Measurements from ENCODE around the gene SPAM1. TPM values are rescaled to one million over a fixed set of nuclear protein-coding genes. Genes with fewer than 3 reads are reported as not detected.

Gene SPAM1
- total RNA-seq, 4 donors from 2014 or later, result not detected

DNA sequence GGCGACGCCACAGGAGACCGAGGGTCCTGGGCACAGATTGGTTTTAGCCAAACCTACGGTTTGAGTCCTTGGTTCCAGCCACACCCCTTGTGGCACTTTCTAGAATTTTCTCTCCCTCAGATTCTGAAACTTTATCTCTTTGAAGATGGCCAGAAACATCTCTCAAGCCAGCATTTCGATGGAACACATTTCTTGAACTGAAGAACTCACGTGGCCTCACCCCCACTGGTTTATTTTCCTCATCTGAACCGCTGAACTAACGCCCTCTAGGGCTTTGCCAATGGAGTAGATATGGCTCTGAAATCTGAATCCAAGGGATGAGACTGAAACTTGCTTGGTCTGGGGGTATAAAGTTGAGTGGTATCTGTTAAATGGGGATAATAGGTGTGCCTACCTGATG lies 6.7 kb upstream of the SPAM1 start:
- Histone ChIP-seq H3K9me3 (no peaks in the 10 kb centered on the region), H3K4me1 (no peaks in the 10 kb centered on the region), H3K4me3 (no peak overlapping the region), H3K36me3 (no peaks in the 10 kb centered on the region), H3K27ac (no peak overlapping the region), H3K27me3 (no peaks in the 10 kb centered on the region)
- intact Hi-C loops (cut with DNase I; ENCODE audit: low total_unique reads), result no loop called here
- no peak for TF ChIP-seq POLR2A (IDR thresholded peaks at IDR 0.05)
- TF ChIP-seq, protein P1, sequence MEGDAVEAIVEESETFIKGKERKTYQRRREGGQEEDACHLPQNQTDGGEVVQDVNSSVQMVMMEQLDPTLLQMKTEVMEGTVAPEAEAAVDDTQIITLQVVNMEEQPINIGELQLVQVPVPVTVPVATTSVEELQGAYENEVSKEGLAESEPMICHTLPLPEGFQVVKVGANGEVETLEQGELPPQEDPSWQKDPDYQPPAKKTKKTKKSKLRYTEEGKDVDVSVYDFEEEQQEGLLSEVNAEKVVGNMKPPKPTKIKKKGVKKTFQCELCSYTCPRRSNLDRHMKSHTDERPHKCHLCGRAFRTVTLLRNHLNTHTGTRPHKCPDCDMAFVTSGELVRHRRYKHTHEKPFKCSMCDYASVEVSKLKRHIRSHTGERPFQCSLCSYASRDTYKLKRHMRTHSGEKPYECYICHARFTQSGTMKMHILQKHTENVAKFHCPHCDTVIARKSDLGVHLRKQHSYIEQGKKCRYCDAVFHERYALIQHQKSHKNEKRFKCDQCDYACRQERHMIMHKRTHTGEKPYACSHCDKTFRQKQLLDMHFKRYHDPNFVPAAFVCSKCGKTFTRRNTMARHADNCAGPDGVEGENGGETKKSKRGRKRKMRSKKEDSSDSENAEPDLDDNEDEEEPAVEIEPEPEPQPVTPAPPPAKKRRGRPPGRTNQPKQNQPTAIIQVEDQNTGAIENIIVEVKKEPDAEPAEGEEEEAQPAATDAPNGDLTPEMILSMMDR (IDR thresholded peaks at IDR 0.05), result no peak
- DNase-seq, result no peak

DNA sequence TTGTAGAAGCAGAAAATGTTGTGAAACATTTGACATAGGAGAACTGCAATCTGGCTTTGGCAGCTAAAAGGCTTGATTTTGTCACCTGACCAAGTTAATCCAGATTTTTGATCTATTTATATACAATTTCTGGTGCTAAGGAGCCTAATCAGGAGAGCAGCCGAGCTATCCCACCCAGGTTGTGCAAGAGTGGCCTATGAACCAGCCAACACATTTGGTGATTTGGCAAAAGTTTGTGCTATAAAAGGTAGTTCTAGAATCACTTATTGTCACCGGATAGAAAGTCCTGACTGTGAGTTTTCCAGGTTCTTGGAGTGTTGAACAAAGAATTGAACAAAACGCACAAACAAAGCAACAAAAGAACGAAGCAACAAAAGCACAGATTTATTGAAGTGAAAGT lies 1.4 kb upstream of the SPAM1 start:
- Histone ChIP-seq H3K27ac (no peak overlapping the region), H3K36me3 (no peaks in the 10 kb centered on the region), H3K4me3 (no peak overlapping the region), H3K4me1 (no peaks in the 10 kb centered on the region), H3K27me3 (no peaks in the 10 kb centered on the region), H3K9me3 (no peaks in the 10 kb centered on the region)
- no peak for TF ChIP-seq POLR2A (IDR thresholded peaks at IDR 0.05)
- TF ChIP-seq, protein P1 (IDR thresholded peaks at IDR 0.05), result no peak
- intact Hi-C loops (cut with DNase I; ENCODE audit: low total_unique reads), result no loop called here
- no peak for DNase-seq

DNA sequence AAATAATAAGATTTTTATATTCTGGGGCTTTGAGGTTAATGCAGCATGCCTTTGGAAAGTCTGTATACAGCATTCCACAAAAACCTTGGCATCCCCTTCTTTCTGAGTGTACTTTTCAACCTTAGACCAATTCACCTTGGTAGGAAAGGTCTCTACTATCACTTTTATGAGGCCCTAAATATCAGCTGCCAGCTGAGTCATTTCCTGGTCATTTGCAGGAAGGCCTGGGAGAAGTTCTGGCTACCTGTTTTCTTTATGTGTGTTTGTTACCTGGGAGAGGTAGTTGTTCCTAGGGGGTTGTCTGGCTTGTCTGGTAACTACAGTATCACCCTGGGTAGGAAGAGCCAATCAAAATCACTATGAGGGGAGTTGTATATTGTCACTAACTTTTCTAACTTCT lies 4.1 kb downstream of the SPAM1 start:
- Histone ChIP-seq H3K4me3 (no peak overlapping the region), H3K27me3 (no peaks in the 10 kb centered on the region), H3K36me3 (no peaks in the 10 kb centered on the region), H3K27ac (no peak overlapping the region), H3K9me3 (no peaks in the 10 kb centered on the region), H3K4me1 (no peaks in the 10 kb centered on the region)
- DNase-seq, result no peak
- TF ChIP-seq POLR2A (IDR thresholded peaks at IDR 0.05), result no peak
- TF ChIP-seq, protein P1 (IDR thresholded peaks at IDR 0.05), result no peak
- intact Hi-C loops (cut with DNase I; ENCODE audit: low total_unique reads), result no loop called here

DNA sequence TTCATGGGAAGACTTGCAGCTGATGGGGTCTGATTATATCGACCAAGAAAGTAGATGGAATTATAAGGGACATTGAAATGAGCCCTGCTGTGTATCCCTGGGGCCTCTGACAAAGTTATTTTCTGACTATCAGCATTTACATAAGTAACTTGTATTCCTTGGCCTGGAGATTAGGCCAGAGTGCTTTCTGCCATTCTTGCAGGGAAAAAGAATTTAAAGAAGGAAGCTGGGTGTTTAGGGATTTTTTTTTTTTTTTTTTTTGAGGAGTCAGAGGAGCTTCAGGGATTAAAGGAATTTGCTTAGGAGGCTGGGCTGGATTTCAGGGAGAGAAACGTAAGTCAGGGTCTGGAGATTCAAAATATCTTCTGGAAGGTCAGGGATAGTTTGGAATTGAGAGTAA lies 4.6 kb downstream of the SPAM1 start:
- Histone ChIP-seq H3K4me3 (no peak overlapping the region), H3K4me1 (no peaks in the 10 kb centered on the region), H3K27ac (no peak overlapping the region), H3K9me3 (no peaks in the 10 kb centered on the region), H3K36me3 (no peaks in the 10 kb centered on the region), H3K27me3 (no peaks in the 10 kb centered on the region)
- no peak for DNase-seq
- TF ChIP-seq POLR2A (IDR thresholded peaks at IDR 0.05), result no peak
- TF ChIP-seq, protein P1 (IDR thresholded peaks at IDR 0.05), result no peak
- intact Hi-C loops (cut with DNase I; ENCODE audit: low total_unique reads), result no loop called here

DNA sequence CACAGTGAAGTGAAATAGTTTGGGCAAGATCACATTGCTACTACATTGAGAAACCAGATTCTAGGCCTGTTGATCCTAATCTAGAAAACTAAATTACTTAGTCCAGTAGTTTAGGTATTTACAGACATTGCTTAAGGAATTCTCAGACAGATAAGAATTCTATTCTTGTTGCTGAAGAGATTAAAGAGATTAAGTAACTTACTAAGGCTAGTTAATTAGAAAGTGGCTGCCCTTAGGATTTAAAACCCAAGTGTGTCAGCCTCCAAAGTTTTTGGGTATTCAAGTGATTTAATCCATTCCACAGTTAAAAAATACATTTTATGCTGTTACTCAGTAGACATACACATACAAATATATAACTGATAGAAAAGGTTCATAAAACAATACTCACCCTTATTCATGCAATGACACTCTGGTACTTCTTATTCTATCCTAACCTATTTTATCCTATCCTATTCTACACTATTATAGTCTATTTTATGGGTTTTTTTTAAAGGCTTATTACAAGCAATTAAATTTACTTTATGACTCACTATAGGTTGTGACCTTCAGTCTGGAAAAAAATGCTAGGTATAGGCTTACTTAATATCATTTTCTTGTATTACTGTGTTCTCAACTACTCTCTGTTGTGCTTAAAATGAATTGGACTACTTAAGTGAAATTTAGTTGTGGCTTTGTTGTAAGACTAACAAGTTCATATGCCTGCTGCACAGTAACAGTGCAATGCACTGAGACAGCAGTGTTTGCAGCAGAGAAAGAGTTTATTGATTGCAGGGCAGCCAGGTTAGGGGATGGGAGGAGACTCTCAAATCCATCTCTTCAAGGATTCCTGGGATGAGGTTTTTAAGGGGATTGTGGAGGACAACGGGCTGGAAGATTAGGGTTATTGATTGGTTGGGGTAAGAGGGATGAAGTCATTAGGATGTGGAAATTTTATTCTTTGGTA lies 10.7 kb downstream of the SPAM1 start:
- Histone ChIP-seq H3K9me3 (no peaks in the 10 kb centered on the region), H3K4me1 (no peaks in the 10 kb centered on the region), H3K27me3 (no peaks in the 10 kb centered on the region), H3K27ac (no peak overlapping the region), H3K36me3 (no peaks in the 10 kb centered on the region), H3K4me3 (no peak overlapping the region)
- TF ChIP-seq, protein P1 (IDR thresholded peaks at IDR 0.05), result no peak
- TF ChIP-seq POLR2A (IDR thresholded peaks at IDR 0.05), result no peak
- DNase-seq, result no peak
- intact Hi-C loops (cut with DNase I; ENCODE audit: low total_unique reads), result no loop called here

Data from uterus (tissue), 4 donors.